Immature natural killer cell (primary cell): ENCODE data around the gene SCN10A. TPM values are rescaled to one million over a fixed set of nuclear protein-coding genes. Genes with fewer than 3 reads are reported as not detected.
A peak's percentile ranks its signal among the peaks of the same experiment; 100 is the strongest.

Experiments used
- DNase-seq, 3 donors: peaks; one replicate each; pipeline ENCODE4 v3.0.0; 2022; ENCODE audit warnings: mixed read lengths in 1 of 3
- H3K27ac Mint-ChIP-seq, 6 donors: one replicate each; pipeline ENCODE4 v1.8.0; 2020; ENCODE audit warnings: mixed read lengths in 6 of 6, mild to moderate bottlenecking in 5 of 6, inconsistent platforms in 4 of 6, moderate library complexity in 3 of 6
- H3K27me3 Mint-ChIP-seq, 3 donors: one replicate each; pipeline ENCODE4 v1.8.0; 2020 to 2021; ENCODE audit warnings: low read depth in 3 of 3, mild to moderate bottlenecking in 3 of 3, mixed read lengths in 3 of 3, moderate library complexity in 3 of 3, inconsistent platforms in 1 of 3
- H3K36me3 Mint-ChIP-seq, 3 donors: one replicate each; pipeline ENCODE4 v1.8.0; 2020; ENCODE audit warnings: mixed read lengths in 3 of 3, inconsistent platforms in 2 of 3, mild to moderate bottlenecking in 2 of 3
- H3K4me1 Mint-ChIP-seq, 2 donors: one replicate each; pipeline ENCODE4 v1.8.0; 2020; ENCODE audit warnings: inconsistent platforms in 2 of 2, mild to moderate bottlenecking in 2 of 2, mixed read lengths in 2 of 2, moderate library complexity in 1 of 2
- H3K4me3 Mint-ChIP-seq, 5 donors: one replicate each; pipeline ENCODE4 v1.8.0; 2020; ENCODE audit warnings: mild to moderate bottlenecking in 5 of 5, mixed read lengths in 5 of 5, inconsistent platforms in 3 of 5, moderate library complexity in 3 of 5
- H3K9me3 Mint-ChIP-seq, 6 donors: one replicate each; pipeline ENCODE4 v1.8.0; 2020; ENCODE audit warnings: mild to moderate bottlenecking in 6 of 6, mixed read lengths in 6 of 6, inconsistent platforms in 4 of 6, moderate library complexity in 3 of 6
- polyA plus RNA-seq, 3 donors: library from polyadenylated mRNA; unstranded; fragments of 300-500 nt; fragmentation: Illumina TruSeq; gene quantifications; one replicate each; pipeline ENCODE4 v1.2.3, GENCODE V29; 2021

The SCN10A gene
- polyA plus RNA-seq, 3 donors from 2014 or later, result not detected

DNA sequence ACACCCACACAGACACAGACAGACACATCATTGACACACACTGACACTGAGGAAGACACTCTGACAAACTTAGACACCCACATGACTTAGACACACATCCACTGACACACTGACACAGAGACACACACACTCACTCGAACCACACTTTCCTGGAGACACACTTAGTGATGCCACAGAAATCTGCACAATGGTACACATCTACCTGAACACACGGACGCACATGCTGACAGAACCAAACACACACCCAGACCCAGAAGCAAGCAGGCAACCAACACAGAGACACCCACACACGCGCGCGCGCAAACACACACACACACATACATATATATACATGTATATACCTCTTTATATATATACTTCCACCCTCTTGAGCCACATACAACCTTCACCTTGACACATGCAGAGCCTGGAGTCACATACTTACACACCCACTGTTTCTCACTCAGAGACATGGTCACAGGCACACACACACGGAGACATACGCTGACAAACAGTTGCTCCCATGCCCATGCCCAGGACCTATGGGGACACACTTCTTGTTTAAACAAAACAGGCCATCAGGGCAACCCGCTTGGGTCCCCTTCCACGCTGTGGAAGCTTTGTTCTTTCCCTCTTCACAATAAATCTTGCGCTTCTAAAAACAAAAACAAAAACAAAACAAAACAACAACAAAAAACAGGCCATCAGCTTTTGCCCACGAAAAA, 165.6 kb downstream of the SCN10A start:
- H3K27me3 Mint-ChIP-seq, result peaks cover 2 to 11% (median 4%) of the 10 kb centered on the region in 3 donors
- no peaks in the 10 kb centered on the region for H3K36me3 Mint-ChIP-seq
- H3K4me1 Mint-ChIP-seq, result peaks cover 6 to 8% of the 10 kb centered on the region in 2 donors
- no peak overlapping the region for H3K27ac Mint-ChIP-seq
- H3K4me3 Mint-ChIP-seq, result no peak overlapping the region
- DNase-seq, result no peak
- H3K9me3 Mint-ChIP-seq, result no peaks in the 10 kb centered on the region

- Mint-ChIP-seq H3K36me3 (no peaks in the 10 kb centered on the region), H3K4me3 (peak within 1 kb of the TSS; percentile 39 to 86 (median 71))
These were observed 166.3 kb downstream of the SCN10A start, which contains the start of gene SCN5A for GRCh38 chr3:38649500-38650247. Gene SCN5A (minus strand): TSS chr3:38649687. CDS start chr3:38633307, 16,380 bp downstream.

GRCh38 chr3:38648659-38649499, 167.1 kb downstream of the SCN10A start:
- Mint-ChIP-seq H3K4me1 (peaks cover 6 to 8% of the 10 kb centered on the region in 2 donors), H3K9me3 (no peaks in the 10 kb centered on the region), H3K27me3 (peaks cover 2 to 14% (median 7%) of the 10 kb centered on the region in 3 donors), H3K27ac (no peak overlapping the region), H3K4me3 (peak overlapping the region; percentile 39 to 86 (median 71)), H3K36me3 (no peaks in the 10 kb centered on the region)
- no peak for DNase-seq

More at GRCh38 chr3:38649500-38650247, 166.3 kb downstream of the SCN10A start, which contains the start of gene SCN5A:
- Mint-ChIP-seq H3K27me3 (peaks cover 2 to 13% (median 4%) of the 10 kb centered on the region in 3 donors), H3K27ac (no peak within 1 kb of the TSS), H3K4me1 (peaks cover 6 to 8% of the 10 kb centered on the region in 2 donors), H3K9me3 (no peaks in the 10 kb centered on the region)
- DNase-seq, result peak; percentile 12 to 15 (median 12)

- peak overlapping the region in 4 of 5 donors; percentile 39 to 86 (median 72) for H3K4me3 Mint-ChIP-seq
- peaks cover 6 to 8% of the 10 kb centered on the region in 2 donors for H3K4me1 Mint-ChIP-seq
- H3K27ac Mint-ChIP-seq, result no peak overlapping the region
- no peaks in the 10 kb centered on the region for H3K9me3 Mint-ChIP-seq
- no peaks in the 10 kb centered on the region for H3K36me3 Mint-ChIP-seq
- DNase-seq, result no peak
- peaks cover 2 to 13% (median 7%) of the 10 kb centered on the region in 3 donors for H3K27me3 Mint-ChIP-seq
These were observed 167.9 kb downstream of the SCN10A start for GRCh38 chr3:38648024-38648658.

DNA sequence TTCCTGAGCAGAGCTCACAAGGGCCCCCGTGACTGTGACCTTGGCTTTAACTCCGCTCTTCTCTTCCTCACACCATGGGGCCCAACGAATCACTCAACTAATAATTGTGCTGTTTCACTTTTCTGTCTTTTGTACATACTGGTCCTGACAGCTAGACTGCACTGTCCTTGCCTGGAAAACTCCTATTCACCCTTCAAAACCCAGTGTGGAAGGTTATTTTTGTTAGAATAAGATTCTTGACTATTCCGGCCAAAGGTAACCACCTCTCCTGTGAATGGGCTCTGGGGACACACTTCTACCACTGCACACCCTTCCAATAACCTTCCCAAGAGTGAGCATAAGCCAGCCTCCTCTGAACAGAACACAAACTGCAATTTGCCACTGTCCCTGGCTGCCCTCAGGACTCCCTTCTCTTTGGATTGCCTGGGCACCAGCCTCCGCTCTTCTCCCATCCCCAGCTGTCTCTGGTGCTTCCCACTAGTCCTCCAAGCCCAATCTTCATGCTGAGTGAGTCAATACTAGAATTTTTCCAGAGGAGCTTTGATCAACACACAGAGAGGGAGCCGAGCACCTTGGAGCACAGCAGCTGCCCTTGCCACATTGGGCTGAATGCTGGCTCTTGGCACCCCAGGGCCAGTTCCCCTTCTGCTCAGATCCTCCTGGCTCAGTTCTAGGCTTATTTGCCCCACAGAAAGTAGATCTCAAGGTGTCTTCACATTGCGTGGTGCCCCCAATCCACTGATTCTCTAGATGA, 168.6 kb downstream of the SCN10A start:
- peaks cover 6 to 8% of the 10 kb centered on the region in 2 donors for H3K4me1 Mint-ChIP-seq
- H3K27me3 Mint-ChIP-seq, result peaks cover 2 to 9% (median 7%) of the 10 kb centered on the region in 3 donors

More for the DNA sequence above, 168.6 kb downstream of the SCN10A start:
- Mint-ChIP-seq H3K4me3 (no peak overlapping the region), H3K9me3 (no peaks in the 10 kb centered on the region), H3K36me3 (no peaks in the 10 kb centered on the region), H3K27ac (no peak overlapping the region)
- no peak for DNase-seq

Other genes with a start within 250 kb of the SCN10A start
- not detected for gene SCN5A, start 166.5 kb downstream of the SCN10A start, polyA plus RNA-seq
- gene SCN11A, start 235.7 kb upstream of the SCN10A start, polyA plus RNA-seq, result not detected
- gene WDR48, start 235.8 kb upstream of the SCN10A start, polyA plus RNA-seq, result 10 to 100 TPM; 28.0 to 41.7 (median 31.2) TPM